ENCODE results near the gene CACNA2D4.

Gene CACNA2D4

GRCh38 chr12:1844661-1845409 is 73.6 kb downstream of the CACNA2D4 start:
- DNase-seq (ENCODE audit: low spot score) = no peak
- no peak overlapping the region for H3K27ac ChIP-seq
- no peak for TF ChIP-seq CTCF (IDR thresholded peaks at IDR 0.05)
- no peak overlapping the region for H3K4me3 ChIP-seq

- TF ChIP-seq CTCF (IDR thresholded peaks at IDR 0.05) = no peak
- DNase-seq (ENCODE audit: low spot score) = peak; percentile 60
These were observed 74.2 kb downstream of the CACNA2D4 start for GRCh38 chr12:1844223-1844622.

GRCh38 chr12:1843641-1844005 is 74.8 kb downstream of the CACNA2D4 start:
- TF ChIP-seq CTCF (IDR thresholded peaks at IDR 0.05) = no peak
- Histone ChIP-seq H3K4me3 (no peak overlapping the region), H3K27ac (no peak overlapping the region)
- peak; percentile 43 for DNase-seq (ENCODE audit: low spot score)

More at GRCh38 chr12:1844223-1844622, 74.2 kb downstream of the CACNA2D4 start:
- Histone ChIP-seq H3K4me3 (no peak overlapping the region), H3K27ac (no peak overlapping the region)

- TF ChIP-seq CTCF (IDR thresholded peaks at IDR 0.05) = no peak
- no peak overlapping the region for H3K4me3 ChIP-seq
- no peak overlapping the region for H3K27ac ChIP-seq
- no peak for DNase-seq (ENCODE audit: low spot score)
These were observed 75.4 kb downstream of the CACNA2D4 start for GRCh38 chr12:1842905-1843640.

- peak; percentile 61 for DNase-seq (ENCODE audit: low spot score)
- Histone ChIP-seq H3K27ac (no peak overlapping the region), H3K4me3 (no peak overlapping the region)
- TF ChIP-seq CTCF (IDR thresholded peaks at IDR 0.05) = no peak
These were observed 76.1 kb downstream of the CACNA2D4 start for GRCh38 chr12:1842183-1842904.

- H3K4me3 ChIP-seq = no peak overlapping the region
- no peak for TF ChIP-seq CTCF (IDR thresholded peaks at IDR 0.05)
- H3K27ac ChIP-seq = no peak overlapping the region
- DNase-seq (ENCODE audit: low spot score) = no peak
These were observed 76.8 kb downstream of the CACNA2D4 start for GRCh38 chr12:1841586-1842182.

All from coronary artery (tissue), 2 donors.